Measurements from ENCODE around the gene TMEM240.

TMEM240 gene

DNA sequence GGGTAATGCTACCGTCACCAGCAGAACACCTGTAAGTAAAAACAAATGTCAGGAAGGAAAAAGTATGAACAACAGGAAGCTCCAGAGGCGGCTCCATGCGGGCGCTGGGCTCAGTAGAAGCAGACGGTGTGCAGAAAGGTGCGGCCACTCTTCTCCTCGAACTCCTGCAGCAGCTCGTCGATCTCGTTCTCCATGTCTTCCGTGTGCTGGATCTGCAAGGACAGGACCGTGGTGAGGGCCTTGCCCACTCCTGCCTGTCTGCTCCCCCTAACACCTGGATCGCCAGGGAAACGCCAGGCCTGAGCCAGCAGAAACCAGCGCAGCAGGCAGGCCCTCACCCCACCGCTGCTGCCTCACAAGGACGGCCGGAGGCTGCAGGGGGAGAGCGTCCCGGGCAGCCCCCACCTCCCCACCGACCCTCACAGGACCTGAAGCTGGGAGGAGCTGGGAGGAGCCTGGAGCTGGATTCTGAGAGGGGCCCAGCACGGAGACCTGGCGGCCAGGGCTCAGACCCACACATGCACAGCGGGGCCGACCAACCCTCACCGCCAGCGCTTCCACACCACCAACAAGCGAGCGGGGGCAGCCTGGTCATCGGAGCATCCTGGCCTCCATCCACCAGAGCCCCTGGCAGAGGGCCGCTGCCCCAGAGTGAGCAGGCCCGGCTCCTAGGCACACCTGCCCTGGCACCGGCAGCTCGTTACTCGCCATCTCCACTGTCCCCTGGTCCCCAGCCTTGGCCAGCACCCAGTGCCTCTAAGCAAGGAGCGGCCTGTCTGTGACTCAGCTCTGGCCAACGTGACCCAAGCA is 1.7 kb upstream of the TMEM240 start:
- DNase-seq (ENCODE audit: extremely low spot score), result no peak
- CTCF ChIA-PET, result interaction anchor here (0.7 kb wide), 2 partner anchors 12 to 16 kb away, joined by 3 read pairs; no protein-coding TSS in a partner anchor
- TF ChIP-seq, protein P1, sequence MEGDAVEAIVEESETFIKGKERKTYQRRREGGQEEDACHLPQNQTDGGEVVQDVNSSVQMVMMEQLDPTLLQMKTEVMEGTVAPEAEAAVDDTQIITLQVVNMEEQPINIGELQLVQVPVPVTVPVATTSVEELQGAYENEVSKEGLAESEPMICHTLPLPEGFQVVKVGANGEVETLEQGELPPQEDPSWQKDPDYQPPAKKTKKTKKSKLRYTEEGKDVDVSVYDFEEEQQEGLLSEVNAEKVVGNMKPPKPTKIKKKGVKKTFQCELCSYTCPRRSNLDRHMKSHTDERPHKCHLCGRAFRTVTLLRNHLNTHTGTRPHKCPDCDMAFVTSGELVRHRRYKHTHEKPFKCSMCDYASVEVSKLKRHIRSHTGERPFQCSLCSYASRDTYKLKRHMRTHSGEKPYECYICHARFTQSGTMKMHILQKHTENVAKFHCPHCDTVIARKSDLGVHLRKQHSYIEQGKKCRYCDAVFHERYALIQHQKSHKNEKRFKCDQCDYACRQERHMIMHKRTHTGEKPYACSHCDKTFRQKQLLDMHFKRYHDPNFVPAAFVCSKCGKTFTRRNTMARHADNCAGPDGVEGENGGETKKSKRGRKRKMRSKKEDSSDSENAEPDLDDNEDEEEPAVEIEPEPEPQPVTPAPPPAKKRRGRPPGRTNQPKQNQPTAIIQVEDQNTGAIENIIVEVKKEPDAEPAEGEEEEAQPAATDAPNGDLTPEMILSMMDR (IDR thresholded peaks at IDR 0.05; ENCODE audit: control extremely low read depth, extremely low read depth, low read depth, missing control alignments), result no peak
- POLR2A ChIA-PET, result no interaction called here

DNA sequence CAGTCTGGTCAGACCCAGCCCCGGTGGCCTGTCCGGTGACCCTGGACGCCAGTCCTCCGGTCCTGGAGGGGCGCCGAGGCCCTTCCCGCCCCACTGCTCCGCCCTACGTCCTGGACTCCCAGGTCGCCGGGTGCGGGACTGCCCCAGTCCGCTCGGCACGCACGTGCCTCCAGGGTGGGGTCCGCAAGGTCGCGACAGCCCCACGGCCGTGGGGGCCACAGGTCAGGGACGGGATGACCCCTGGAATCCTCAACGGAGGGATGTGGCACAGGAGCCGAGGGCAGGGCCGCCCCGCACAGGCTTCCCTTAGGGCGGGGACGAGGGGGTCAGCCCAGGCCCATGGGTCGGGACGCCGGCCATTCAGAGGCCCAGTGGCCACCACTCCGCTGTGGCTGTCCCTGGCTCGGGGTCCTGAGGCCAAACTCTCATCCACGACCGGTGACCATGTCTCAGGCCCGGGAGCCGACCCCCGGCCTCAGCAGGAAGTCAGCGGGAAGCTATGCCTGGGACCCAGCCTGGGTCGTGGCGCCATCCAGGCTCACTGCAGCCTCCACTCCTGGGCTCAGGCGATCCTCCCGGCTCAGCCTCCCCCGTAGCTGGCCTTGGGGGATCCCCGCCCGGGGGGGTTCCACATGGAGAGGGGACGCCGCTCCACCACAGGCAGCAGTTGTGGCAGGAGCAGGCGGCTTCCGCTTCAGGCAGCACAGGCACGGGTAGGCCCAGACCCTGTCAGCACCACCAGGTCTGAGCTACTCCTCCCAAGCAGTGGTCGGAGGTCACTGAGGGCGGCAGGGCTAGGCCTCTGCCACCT is 599 bp upstream of the TMEM240 start:
- DNase-seq (ENCODE audit: extremely low spot score), result no peak
- TF ChIP-seq, protein P1 (IDR thresholded peaks at IDR 0.05; ENCODE audit: control extremely low read depth, extremely low read depth, low read depth, missing control alignments), result no peak
- ChIA-PET POLR2A (no interaction called here), CTCF (interaction anchor here (0.7 kb wide), 2 partner anchors 13 to 17 kb away, joined by 3 read pairs; no protein-coding TSS in a partner anchor)

DNA sequence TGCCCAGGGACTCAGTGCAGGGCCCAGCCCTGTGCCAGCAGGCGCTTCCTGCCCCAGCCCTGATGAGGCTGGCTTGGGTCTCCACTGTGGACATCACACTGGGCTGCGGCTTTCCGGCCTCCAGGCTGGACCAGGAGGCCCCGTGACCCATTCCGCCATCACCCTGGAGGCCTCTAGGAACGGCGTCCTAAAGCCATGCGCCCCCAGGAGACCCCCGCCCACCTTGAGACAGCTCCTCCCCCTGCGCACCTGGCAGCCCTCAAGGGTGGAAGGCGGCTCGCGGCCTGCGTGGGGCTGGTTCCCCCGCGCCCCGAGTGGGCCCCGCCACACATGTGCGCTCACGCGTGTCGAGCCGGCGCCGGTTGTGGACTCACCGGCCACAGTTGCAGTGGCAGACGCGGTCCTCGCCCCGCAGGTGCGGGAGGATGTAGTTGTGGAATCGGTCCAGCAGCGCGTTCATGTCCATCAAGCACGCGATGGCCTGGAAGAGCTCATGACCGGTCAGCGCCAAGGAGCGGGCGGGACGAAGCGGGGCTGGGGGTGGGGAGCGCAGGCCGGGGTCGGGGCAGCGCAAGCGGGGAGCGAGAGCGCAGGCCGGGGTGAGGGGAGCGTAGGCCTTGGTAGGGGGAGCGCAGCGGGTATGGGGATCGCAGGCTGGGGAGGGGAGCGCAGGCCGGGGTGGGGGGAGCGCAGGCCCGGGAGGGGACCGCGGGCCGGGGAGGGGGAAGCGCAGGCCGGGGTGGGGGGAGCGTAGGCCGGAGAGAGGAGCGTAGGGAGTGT is 924 bp downstream of the TMEM240 start:
- CTCF ChIA-PET, result no interaction called here

DNA sequence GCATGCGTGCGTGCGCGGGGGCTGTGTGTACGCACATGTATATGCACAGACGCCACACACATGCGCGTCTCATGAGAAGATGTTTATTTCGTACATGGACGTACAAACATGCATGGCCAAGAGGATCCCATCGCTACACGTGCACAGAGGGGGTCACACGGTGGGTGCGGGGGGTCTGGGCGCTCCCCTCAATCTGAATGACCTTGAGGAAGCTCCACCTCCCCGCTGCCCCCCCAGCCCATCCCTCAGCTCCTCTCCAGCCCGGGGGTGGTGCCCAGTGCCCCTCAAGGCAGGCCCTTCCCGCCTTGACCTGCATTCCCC is 1.5 kb downstream of the TMEM240 start:
- TF ChIP-seq, protein P1 (IDR thresholded peaks at IDR 0.05; ENCODE audit: control extremely low read depth, extremely low read depth, low read depth, missing control alignments), result no peak
- POLR2A ChIA-PET, result interaction anchor here (0.6 kb wide), 1 partner anchor 291 kb away, joined by 6 read pairs; no protein-coding TSS in a partner anchor
- DNase-seq (ENCODE audit: extremely low spot score), result no peak
- CTCF ChIA-PET, result no interaction called here

More for the DNA sequence above, 924 bp downstream of the TMEM240 start:
- DNase-seq (ENCODE audit: extremely low spot score), result no peak
- TF ChIP-seq, protein P1 (IDR thresholded peaks at IDR 0.05; ENCODE audit: control extremely low read depth, extremely low read depth, low read depth, missing control alignments), result no peak
- POLR2A ChIA-PET, result interaction anchor here (0.6 kb wide), 1 partner anchor 290 kb away, joined by 6 read pairs; no protein-coding TSS in a partner anchor

DNA sequence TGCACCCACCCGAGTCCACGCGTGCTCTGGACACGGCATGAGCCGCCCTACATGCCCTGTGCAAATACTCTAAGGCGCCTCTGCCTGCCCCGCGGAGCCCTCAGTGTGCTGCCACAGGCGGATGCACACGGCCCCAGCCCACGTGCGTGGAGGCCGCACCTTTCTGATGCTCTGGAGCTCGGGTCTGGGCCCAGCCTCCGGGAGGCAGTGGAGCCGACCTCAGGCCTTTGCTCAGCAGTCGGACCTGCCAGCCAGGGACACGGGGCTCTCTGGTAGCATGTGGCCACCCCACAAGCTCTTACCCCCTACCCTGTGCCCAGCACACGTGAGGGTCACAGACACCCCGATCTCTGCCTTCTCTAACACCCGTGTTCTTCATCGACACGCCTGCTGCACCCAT is 2.1 kb downstream of the TMEM240 start:
- ChIA-PET POLR2A (no interaction called here), CTCF (no interaction called here)
- DNase-seq (ENCODE audit: extremely low spot score), result no peak
- TF ChIP-seq, protein P1 (IDR thresholded peaks at IDR 0.05; ENCODE audit: control extremely low read depth, extremely low read depth, low read depth, missing control alignments), result no peak

DNA sequence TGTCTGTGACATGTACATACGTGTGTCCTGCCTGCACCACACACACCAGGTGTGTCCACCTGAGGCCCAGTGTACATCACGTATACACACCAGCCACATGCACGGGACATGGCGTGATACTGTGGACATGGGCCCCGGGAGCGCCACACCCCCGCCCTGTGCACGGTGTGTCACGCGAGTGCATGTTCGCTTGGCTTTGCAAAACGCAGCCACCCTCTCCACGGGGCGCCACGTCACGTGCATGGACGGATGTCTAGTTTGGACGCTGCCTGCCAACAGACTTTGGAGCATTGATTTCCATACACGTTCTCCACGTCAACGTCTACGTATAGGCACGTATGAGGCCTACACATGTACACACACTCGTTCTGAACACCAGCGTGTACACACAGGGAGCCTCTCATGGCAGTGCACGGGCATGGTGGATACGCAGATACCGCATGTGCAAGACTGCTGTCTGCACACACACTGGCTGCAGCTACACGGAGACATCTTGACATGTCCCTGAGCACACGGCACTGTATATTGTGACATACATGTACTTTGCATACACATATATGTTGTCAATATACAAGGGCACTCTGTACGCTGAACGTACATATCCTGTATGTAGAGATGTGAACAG is 2.7 kb downstream of the TMEM240 start:
- ChIA-PET POLR2A (no interaction called here), CTCF (no interaction called here)
- no peak for DNase-seq (ENCODE audit: extremely low spot score)
- TF ChIP-seq, protein P1 (IDR thresholded peaks at IDR 0.05; ENCODE audit: control extremely low read depth, extremely low read depth, low read depth, missing control alignments), result no peak
